ENCODE data around the gene SLC27A1. TPM values are rescaled to one million over a fixed set of nuclear protein-coding genes. Genes with fewer than 3 reads are reported as not detected.

The SLC27A1 gene
- total RNA-seq, 2 donors from 2014 or later: 29.1 to 36.4 TPM

GRCh38 chr19:17522988-17523872 is 52.9 kb downstream of the SLC27A1 start:
- no peak for DNase-seq (ENCODE audit: low spot score)
- H3K4me1 ChIP-seq (ENCODE audit: control insufficient read depth in 1 of 2, low read depth in 2 of 2): no peaks in the 10 kb centered on the region
- no peak for ATAC-seq (ENCODE audit: insufficient number of reproducible peaks, low FRiP score, low read depth)
- H3K9me3 ChIP-seq: no peaks in the 10 kb centered on the region
- no peak overlapping the region for H3K27ac ChIP-seq
- TF ChIP-seq CTCF (IDR thresholded peaks at IDR 0.05): no peak
- H3K36me3 ChIP-seq: peaks cover 5% of the 10 kb centered on the region
- no peaks in the 10 kb centered on the region for H3K27me3 ChIP-seq (replicated peaks; ENCODE audit: insufficient read depth)
- no peak overlapping the region for H3K4me3 ChIP-seq

- TF ChIP-seq CTCF (IDR thresholded peaks at IDR 0.05): no peak
- H3K9me3 ChIP-seq: peaks cover 4% of the 10 kb centered on the region
- H3K4me1 ChIP-seq (ENCODE audit: control insufficient read depth in 1 of 2, low read depth in 2 of 2): no peaks in the 10 kb centered on the region
- H3K27me3 ChIP-seq (replicated peaks; ENCODE audit: insufficient read depth): no peaks in the 10 kb centered on the region
- no peak overlapping the region for H3K27ac ChIP-seq
- no peak overlapping the region for H3K4me3 ChIP-seq
- H3K36me3 ChIP-seq: peaks cover 5% of the 10 kb centered on the region
- ATAC-seq (ENCODE audit: insufficient number of reproducible peaks, low FRiP score, low read depth) (no peak), DNase-seq (ENCODE audit: low spot score) (no peak)
Measured at GRCh38 chr19:17524651-17525050, 54.3 kb downstream of the SLC27A1 start.

- Histone ChIP-seq H3K27ac (no peak overlapping the region), H3K4me3 (no peak overlapping the region), H3K27me3 (replicated peaks; ENCODE audit: insufficient read depth) (no peaks in the 10 kb centered on the region), H3K9me3 (peaks cover 4% of the 10 kb centered on the region), H3K36me3 (peaks cover 5% of the 10 kb centered on the region), H3K4me1 (ENCODE audit: control insufficient read depth in 1 of 2, low read depth in 2 of 2) (no peaks in the 10 kb centered on the region)
- TF ChIP-seq CTCF (IDR thresholded peaks at IDR 0.05): no peak
- no peak for ATAC-seq (ENCODE audit: insufficient number of reproducible peaks, low FRiP score, low read depth)
- DNase-seq (ENCODE audit: low spot score): no peak
Measured at GRCh38 chr19:17525141-17525540, 54.8 kb downstream of the SLC27A1 start.

GRCh38 chr19:17526922-17527321 is 56.6 kb downstream of the SLC27A1 start:
- Histone ChIP-seq H3K4me3 (no peak overlapping the region), H3K9me3 (peaks cover 4% of the 10 kb centered on the region), H3K27ac (no peak overlapping the region), H3K4me1 (ENCODE audit: control insufficient read depth in 1 of 2, low read depth in 2 of 2) (no peaks in the 10 kb centered on the region), H3K36me3 (no peaks in the 10 kb centered on the region), H3K27me3 (replicated peaks; ENCODE audit: insufficient read depth) (no peaks in the 10 kb centered on the region)
- DNase-seq (ENCODE audit: low spot score): no peak
- ATAC-seq (ENCODE audit: insufficient number of reproducible peaks, low FRiP score, low read depth): no peak
- TF ChIP-seq CTCF (IDR thresholded peaks at IDR 0.05): no peak

GRCh38 chr19:17527326-17527725 is 57.0 kb downstream of the SLC27A1 start:
- DNase-seq (ENCODE audit: low spot score) (no peak), ATAC-seq (ENCODE audit: insufficient number of reproducible peaks, low FRiP score, low read depth) (no peak)
- Histone ChIP-seq H3K4me1 (ENCODE audit: control insufficient read depth in 1 of 2, low read depth in 2 of 2) (no peaks in the 10 kb centered on the region), H3K4me3 (no peak overlapping the region), H3K27me3 (replicated peaks; ENCODE audit: insufficient read depth) (no peaks in the 10 kb centered on the region), H3K9me3 (peaks cover 4% of the 10 kb centered on the region), H3K36me3 (no peaks in the 10 kb centered on the region), H3K27ac (no peak overlapping the region)
- TF ChIP-seq CTCF (IDR thresholded peaks at IDR 0.05): no peak
